ENCODE measurements around the gene SMYD4.
"Not testable (repeated sequence)": the region's sequence is repeated elsewhere in the genome, so short reads cannot be mapped to it uniquely, and the experiment has no call there.

The SMYD4 gene

DNA sequence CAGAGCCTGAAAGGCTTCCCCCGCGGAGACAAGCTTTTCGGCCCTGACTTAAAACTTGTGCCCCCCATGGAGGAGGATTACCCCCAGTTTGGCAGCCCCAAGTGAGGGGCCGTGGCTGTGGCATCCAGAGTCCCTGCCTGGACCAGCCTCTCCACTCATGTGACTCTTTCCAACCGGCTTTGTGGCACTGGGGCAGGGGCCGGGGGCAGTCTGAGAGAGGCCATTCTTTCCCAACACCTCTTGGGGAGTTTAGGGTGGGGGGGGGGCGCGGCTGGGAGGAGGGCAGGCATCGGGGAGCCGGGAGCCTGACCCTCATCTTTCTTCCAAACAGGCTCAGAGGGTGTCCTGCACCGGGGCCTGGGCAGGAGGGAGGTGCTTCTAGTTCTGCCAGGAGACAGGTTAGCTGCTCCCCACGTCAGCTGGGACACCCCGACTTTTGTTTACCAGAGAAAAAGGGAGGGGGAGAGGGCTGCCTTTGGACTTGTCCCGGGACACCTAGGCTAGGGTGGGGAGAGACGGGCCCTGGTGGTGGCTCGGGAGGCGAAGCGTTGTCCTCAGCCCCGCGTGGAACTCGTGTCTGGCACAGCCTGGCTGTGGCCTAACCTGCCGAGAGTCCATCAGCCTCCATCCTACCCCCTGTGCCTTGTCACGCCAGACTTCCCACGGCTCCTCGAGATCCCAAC lies 75.1 kb downstream of the SMYD4 start:
- no peak for DNase-seq (ENCODE audit: low read depth in 2 of 2)

DNA sequence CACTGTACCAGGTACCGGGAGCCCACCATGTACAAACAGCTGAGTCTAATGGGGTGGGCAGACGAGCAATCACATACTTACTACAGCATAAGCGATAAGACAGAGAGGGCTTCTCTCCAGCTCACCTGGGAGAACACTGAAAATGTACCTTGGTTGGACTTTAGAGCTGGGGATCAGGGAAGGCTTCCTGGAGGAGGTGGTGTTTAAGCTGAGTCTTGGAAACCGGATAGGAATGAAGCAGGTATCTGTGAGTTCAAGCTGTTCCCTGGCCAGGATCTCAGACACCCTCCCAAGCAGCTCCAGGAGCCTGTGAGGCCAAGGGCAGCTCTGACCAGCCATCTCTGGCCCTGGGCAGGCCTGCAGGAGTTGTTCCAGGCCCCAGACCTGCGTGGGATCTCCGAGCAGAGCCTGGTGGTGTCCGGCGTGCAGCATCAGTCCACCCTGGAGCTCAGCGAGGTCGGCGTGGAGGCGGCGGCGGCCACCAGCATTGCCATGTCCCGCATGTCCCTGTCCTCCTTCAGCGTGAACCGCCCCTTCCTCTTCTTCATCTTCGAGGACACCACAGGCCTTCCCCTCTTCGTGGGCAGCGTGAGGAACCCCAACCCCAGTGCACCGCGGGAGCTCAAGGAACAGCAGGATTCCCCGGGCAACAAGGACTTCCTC lies 75.8 kb downstream of the SMYD4 start:
- DNase-seq (ENCODE audit: low read depth in 2 of 2): no peak

DNA sequence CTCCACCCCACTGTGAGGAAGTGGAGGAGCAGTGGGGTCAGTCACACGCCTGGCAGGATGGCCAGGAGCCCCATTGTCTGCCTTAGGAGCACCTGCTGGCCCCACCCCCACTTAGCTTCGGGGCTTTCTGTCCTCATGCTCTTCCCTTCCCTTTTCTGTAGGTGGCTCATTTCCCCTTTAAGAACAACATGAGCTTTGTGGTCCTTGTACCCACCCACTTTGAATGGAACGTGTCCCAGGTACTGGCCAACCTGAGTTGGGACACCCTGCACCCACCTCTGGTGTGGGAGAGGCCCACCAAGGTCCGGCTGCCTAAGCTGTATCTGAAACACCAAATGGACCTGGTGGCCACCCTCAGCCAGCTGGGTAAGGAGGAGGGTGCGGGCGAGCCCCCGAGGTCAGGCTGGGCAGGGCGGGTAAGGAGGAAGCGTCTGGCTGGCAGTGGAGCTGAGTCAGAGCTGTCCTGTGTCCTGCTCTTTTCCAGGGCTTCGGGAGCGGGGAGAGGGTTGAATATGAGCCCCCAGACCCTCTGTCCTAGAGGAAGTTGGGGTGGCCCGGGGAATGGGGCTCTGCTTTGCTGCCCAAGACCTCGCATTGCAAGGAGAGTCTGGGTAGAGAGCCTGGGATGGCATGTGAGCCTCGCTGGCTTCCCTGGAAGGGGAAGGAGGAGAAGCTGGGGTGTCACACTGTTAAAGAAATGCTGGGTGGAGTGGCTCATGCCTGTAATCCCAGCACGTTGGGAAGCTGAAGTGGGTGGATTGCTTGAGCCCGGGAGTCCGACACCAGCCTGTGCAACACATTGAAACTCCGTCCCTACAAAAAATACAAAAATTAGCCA lies 77.1 kb downstream of the SMYD4 start:
- DNase-seq (ENCODE audit: low read depth in 2 of 2): no peak

- no peak for DNase-seq (ENCODE audit: low read depth in 2 of 2)
Measured at GRCh38 chr17:1750628-1751027, 79.1 kb downstream of the SMYD4 start.

DNA sequence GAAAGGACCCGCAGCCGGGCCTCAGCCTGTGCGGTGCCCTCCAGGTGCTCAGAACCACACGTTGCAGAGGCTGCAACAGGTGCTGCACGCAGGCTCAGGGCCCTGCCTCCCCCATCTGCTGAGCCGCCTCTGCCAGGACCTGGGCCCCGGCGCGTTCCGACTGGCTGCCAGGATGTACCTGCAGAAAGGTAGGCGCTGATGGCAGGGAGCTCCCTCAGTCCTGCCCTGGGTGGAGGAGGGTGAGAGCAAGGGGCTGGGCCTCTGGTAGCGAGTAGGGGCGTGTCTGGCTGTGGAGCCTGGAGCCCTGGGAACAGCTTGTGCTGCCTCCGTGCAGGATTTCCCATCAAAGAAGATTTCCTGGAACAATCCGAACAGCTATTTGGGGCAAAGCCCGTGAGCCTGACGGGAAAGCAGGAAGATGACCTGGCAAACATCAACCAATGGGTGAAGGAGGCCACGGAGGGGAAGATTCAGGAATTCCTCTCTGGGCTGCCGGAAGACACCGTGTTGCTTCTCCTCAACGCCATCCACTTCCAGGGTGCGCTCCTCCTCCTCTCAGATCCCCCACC lies 82.6 kb downstream of the SMYD4 start:
- DNase-seq (ENCODE audit: low read depth in 2 of 2): no peak

GRCh38 chr17:1745513-1746020 lies 84.1 kb downstream of the SMYD4 start:
- no peak for DNase-seq (ENCODE audit: low read depth in 2 of 2)

- DNase-seq (ENCODE audit: low read depth in 2 of 2): no peak
Measured at GRCh38 chr17:1744551-1745512, 84.9 kb downstream of the SMYD4 start.

GRCh38 chr17:1743088-1743439 lies 86.6 kb downstream of the SMYD4 start:
- no peak for DNase-seq (ENCODE audit: low read depth in 2 of 2)

- DNase-seq (ENCODE audit: low read depth in 2 of 2): no peak
Measured at GRCh38 chr17:1742371-1743087, 87.2 kb downstream of the SMYD4 start, which contains the start of gene SERPINF2. Gene SERPINF2, plus strand, starts transcription at chr17:1742871. Its CDS starts 2,125 bp downstream, at chr17:1744996.

DNA sequence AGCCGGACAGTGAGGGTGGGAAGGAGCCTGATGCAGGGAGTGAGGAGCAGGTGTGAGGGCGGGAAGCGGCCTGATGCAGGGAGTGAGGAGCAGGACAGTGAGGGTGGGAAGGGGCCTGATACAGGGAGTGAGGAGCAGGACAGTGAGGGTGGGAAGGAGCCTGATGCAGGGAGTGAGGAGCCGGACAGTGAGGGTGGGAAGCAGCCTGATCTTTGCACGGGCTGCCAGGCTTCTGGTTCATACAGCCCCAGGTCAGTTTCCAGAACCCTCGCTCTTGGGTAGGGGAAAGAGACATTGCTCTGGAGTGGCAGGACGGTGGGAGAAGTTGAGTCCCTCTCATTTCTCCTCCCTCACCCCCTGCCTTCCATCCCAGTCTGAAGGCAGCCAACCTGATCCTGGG lies 87.8 kb downstream of the SMYD4 start:
- not testable (repeated sequence) for DNase-seq (ENCODE audit: low read depth in 2 of 2)

GRCh38 chr17:1737531-1738291 lies 92.0 kb downstream of the SMYD4 start:
- no peak for DNase-seq (ENCODE audit: low read depth in 2 of 2)

DNA sequence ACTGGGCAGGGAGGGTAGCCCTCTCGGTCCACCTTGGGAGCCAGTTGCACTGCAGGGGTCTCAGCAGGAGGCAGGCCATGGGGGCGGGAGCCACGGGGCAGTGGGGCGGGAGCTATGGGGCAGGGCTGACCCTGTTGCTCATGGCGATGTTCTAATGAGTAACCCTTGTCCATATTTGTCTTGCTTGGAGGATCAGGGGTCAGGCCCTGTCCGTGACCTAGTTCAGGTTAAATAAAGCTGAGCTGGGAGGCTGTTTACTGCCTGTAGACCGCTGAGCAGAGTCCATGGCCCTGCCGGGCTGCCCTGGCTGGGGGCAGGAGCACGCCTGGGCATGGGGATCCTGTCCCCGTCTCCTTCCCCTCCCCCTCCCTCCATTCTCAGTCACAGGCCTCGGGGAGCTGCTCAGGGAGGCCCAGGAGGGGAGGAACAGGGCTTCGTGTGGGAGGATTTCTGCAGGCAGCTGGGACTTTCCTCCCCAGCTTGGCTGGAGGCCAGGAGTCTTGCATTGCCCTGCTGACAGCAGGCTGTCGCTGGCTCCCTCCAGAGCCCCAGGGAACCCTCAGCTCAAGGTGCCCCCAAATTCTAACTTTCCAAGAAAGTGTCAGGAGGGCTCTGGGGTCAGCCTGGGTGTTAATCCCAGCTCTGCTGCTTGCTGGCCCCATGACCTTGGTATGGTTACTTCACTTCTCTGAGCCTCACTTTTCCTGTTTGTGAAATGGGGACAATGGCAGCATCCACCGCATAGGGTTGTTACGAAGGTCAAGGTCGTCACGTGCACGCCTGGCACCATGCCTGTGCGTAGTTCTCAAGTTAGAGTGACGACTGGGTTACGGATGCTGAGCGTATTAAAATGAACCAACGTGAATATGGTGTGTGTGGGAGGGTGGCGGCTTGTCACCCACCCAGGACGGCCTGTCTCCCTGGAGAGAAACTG lies 93.1 kb downstream of the SMYD4 start:
- DNase-seq (ENCODE audit: low read depth in 2 of 2): peak; percentile 45 to 53

DNA sequence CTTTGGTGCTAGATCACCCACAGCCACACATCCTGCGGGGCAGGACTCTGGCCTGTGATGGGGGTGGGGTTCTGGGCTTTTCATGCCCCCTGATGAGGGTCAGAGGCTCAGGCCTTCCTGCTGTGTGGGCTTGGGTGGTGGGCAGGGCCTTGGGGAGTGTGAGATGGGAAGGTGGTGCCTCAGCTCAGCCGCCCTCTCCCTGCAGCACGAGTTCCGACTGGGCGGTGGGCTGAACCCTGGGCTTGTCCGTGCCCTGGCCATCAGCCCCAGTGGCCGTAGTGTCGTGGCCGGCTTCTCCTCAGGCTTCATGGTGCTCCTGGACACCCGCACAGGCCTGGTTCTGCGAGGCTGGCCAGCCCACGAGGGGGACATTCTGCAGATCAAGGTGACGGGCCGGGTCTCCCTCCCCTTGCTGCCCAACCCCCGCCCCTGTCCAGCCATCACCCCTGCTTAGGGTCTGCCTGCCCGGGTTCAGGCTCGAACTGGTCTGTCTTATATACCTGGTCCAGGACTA lies 93.8 kb downstream of the SMYD4 start:
- no peak for DNase-seq (ENCODE audit: low read depth in 2 of 2)

- no peak for DNase-seq (ENCODE audit: low read depth in 2 of 2)
Measured at GRCh38 chr17:1735418-1735817, 94.3 kb downstream of the SMYD4 start.

DNA sequence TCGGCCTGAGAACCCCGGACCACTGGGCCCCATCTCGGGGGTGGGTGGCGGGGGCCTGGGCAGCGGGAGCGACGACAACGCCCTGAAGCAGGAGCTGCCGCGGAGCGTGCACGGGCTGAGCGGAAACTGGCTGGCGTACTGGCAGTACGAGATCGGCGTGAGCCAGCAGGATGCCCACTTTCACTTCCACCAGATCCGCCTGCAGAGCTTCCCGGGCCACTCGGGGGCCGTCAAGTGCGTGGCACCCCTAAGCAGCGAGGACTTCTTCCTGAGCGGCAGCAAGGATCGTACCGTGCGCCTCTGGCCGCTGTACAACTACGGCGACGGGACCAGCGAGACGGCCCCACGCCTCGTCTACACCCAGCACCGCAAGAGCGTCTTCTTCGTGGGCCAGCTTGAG lies 95.9 kb downstream of the SMYD4 start:
- no peak for DNase-seq (ENCODE audit: low read depth in 2 of 2)

DNA sequence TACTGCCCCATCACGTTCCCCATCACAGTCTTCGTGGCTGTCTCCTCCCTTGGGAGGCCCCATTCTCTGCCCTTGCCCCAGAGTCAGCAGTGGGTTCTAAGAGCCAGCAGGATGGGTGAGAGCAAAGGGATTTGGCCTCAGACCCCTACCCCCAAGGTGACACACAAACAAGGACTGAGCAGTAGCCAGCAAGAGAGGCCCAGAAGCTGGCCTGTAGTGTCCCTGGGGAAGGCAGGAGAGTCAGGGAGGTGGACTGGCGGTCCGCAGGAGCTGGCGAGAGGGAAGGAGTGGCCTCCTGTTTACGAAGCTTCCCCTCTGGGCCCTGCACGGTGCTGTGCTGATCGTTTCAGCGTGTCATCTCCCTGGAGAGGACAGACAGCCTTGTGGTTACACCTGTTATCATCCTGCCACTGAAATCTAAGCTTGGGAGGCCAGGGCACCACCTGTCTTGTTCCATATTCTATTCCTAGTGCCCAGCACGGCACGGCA lies 96.8 kb downstream of the SMYD4 start:
- DNase-seq (ENCODE audit: low read depth in 2 of 2): no peak

DNA sequence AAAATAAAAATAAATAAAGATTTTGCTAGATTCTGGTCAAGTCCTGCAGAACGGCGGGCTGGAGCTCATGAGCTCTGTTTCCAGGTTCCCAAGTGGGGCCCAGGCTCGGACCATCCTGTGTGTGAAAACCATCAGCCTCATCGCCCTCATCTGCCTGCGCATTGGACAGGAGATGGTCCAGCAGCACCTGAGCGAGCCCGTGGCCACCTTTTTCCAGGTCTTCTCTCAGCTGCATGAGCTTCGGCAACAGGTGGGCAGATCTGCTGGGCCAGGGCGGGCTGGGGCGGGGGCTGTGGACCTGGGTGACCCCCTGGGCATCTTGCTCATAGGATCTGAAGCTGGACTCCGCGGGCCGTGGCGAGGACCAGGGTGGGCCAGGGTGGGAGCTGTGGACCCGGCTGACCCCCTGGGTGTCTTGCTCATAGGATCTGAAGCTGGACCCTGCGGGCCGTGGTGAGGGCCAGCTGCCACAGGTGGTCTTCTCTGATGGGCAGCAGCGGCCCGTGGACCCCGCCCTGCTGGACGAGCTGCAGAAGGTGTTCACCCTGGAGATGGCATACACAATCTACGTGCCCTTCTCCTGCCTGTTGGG lies 97.4 kb downstream of the SMYD4 start:
- DNase-seq (ENCODE audit: low read depth in 2 of 2): no peak

GRCh38 chr17:1731194-1731506 lies 98.6 kb downstream of the SMYD4 start:
- DNase-seq (ENCODE audit: low read depth in 2 of 2): no peak
